Activated naive CD8-positive, alpha-beta T cell treated with anti-CD3 and anti-CD28 coated beads, Interleukin-2, amount 10 ng/mL, durations not matched to agents 7 days and 5 days (primary cell): ENCODE data around the gene CAPN2. TPM values are rescaled to one million over a fixed set of nuclear protein-coding genes. Genes with fewer than 3 reads are reported as not detected.
A peak's percentile ranks its signal among the peaks of the same experiment; 100 is the strongest.
"Not testable (repeated sequence)": the region's sequence is repeated elsewhere in the genome, so short reads cannot be mapped to it uniquely, and the experiment has no call there.

Source experiments
- ATAC-seq: fragments of 150-1000 bp; cut with Tn5 transposase; one replicate; pipeline ENCODE4 v1.10.0; 2021; ENCODE audit warnings: low read depth, moderate library complexity
- POLR2A ChIA-PET: fragments of 350-600 bp; sonication (Branson Sonifier 250); formaldehyde crosslinking; loops from one replicate; lab custom pipeline; 2021; ENCODE audit warnings: antibody characterized with exemption; lab: Charles Lee
- DNase-seq: peaks from one replicate; pipeline ENCODE4 v3.0.0; 2021
- H3K27ac Mint-ChIP-seq: one replicate; pipeline ENCODE4 v1.8.0; 2022; ENCODE audit warnings: mild to moderate bottlenecking, mixed read lengths
- H3K27me3 Mint-ChIP-seq: one replicate; pipeline ENCODE4 v1.8.0; 2022; ENCODE audit warnings: mild to moderate bottlenecking, moderate library complexity, mixed read lengths
- H3K36me3 Mint-ChIP-seq: one replicate; pipeline ENCODE4 v1.8.0; 2021; ENCODE audit warnings: mild to moderate bottlenecking, mixed read lengths
- H3K4me1 Mint-ChIP-seq: one replicate; pipeline ENCODE4 v1.8.0; 2021; ENCODE audit warnings: mixed read lengths
- H3K4me3 Mint-ChIP-seq: one replicate; pipeline ENCODE4 v1.8.0; 2022; ENCODE audit warnings: mild to moderate bottlenecking, moderate library complexity, mixed read lengths
- H3K9me3 Mint-ChIP-seq: one replicate; pipeline ENCODE4 v1.8.0; 2021; ENCODE audit warnings: mixed read lengths
- total RNA-seq, 2 experiments: library from RNA; stranded (reverse); gene quantifications; one replicate each; pipeline ENCODE4 v1.2.3, GENCODE V29; 2021

CAPN2 gene
- total RNA-seq, 2 experiments from 2014 or later, result 169 to 177 TPM

DNA sequence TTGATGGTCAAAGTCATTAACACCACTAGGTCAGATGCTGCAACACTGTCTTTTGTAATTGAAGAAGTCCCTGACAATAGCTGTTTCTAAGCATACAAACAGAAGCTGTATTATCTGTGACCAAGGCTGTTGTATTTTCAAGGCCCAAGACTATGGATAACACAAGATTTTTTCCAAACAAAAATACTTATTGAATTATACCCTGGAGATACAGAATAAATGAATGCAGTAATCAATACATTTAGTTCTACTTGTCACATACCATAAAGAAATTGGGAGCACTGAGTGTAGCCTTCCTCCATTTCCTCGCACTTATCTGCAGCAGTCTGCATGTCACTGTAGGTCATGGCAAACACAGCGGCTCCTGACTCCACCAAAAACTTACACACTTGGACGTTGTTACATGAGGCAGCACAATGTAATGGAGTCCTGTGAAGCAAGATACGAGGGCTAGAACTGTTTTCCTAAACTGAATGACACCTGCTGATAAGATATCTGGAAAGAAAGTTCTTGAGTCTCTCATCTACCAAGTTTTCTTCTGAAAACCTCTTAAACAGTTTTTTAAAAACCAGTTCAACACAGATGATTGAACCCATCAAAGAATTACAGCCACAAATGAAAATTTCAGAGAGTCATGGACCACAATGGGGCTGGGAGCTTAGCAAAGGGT is 76.5 kb downstream of the CAPN2 start:
- Mint-ChIP-seq H3K36me3 (peaks cover 10% of the 10 kb centered on the region), H3K9me3 (no peaks in the 10 kb centered on the region), H3K4me3 (no peak overlapping the region), H3K4me1 (no peaks in the 10 kb centered on the region), H3K27ac (no peak overlapping the region), H3K27me3 (no peaks in the 10 kb centered on the region)
- ATAC-seq (no peak), DNase-seq (no peak)
- POLR2A ChIA-PET, result no interaction called here

DNA sequence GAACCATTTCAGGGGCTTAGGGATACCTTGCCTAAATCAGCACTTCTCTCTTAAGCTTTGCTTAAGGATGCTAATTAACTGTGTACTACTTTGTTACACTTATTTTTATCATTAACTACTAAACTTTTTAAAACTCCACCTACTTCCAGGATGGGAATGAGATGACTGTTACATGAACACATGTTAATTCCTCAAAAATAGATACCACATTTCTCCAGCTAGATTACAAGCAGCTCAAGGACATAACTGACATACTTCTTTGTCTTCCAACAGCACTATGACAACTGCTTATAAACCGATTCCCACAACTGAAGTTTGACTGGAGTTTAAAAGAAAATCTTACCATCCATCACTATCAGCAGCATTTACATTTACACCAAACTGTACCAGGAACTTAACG is 79.7 kb downstream of the CAPN2 start:
- ATAC-seq (no peak), DNase-seq (no peak)
- Mint-ChIP-seq H3K36me3 (peaks cover 9% of the 10 kb centered on the region), H3K27ac (no peak overlapping the region), H3K4me1 (no peaks in the 10 kb centered on the region), H3K9me3 (no peaks in the 10 kb centered on the region), H3K27me3 (no peaks in the 10 kb centered on the region), H3K4me3 (no peak overlapping the region)
- POLR2A ChIA-PET, result no interaction called here

- DNase-seq, result no peak
- Mint-ChIP-seq H3K4me3 (no peak overlapping the region), H3K9me3 (no peaks in the 10 kb centered on the region), H3K4me1 (no peaks in the 10 kb centered on the region), H3K27me3 (no peaks in the 10 kb centered on the region), H3K36me3 (peaks cover 14% of the 10 kb centered on the region), H3K27ac (no peak overlapping the region)
- no peak for ATAC-seq
- POLR2A ChIA-PET, result no interaction called here
These were observed 81.4 kb downstream of the CAPN2 start for GRCh38 chr1:223793716-223794115.

GRCh38 chr1:223794136-223794880 is 82.0 kb downstream of the CAPN2 start:
- ATAC-seq, result no peak
- Mint-ChIP-seq H3K9me3 (no peaks in the 10 kb centered on the region), H3K27me3 (no peaks in the 10 kb centered on the region), H3K4me1 (no peaks in the 10 kb centered on the region), H3K27ac (no peak overlapping the region), H3K36me3 (peaks cover 16% of the 10 kb centered on the region), H3K4me3 (no peak overlapping the region)
- DNase-seq, result no peak
- POLR2A ChIA-PET, result no interaction called here

GRCh38 chr1:223796210-223796609 is 83.9 kb downstream of the CAPN2 start:
- peaks cover 20% of the 10 kb centered on the region for H3K36me3 Mint-ChIP-seq
- no peak overlapping the region for H3K27ac Mint-ChIP-seq
- no peaks in the 10 kb centered on the region for H3K9me3 Mint-ChIP-seq

GRCh38 chr1:223802032-223802431 is 89.7 kb downstream of the CAPN2 start:
- H3K4me1 Mint-ChIP-seq, result no peaks in the 10 kb centered on the region
- no peak overlapping the region for H3K4me3 Mint-ChIP-seq
- ATAC-seq (no peak), DNase-seq (no peak)
- H3K9me3 Mint-ChIP-seq, result no peaks in the 10 kb centered on the region
- H3K27me3 Mint-ChIP-seq, result no peaks in the 10 kb centered on the region
- POLR2A ChIA-PET, result interaction anchor here (0.6 kb wide), 1 partner anchor 18 kb away, joined by 3 read pairs; no protein-coding TSS in a partner anchor
- H3K36me3 Mint-ChIP-seq, result peaks cover 34% of the 10 kb centered on the region
- H3K27ac Mint-ChIP-seq, result no peak overlapping the region

More at GRCh38 chr1:223796210-223796609, 83.9 kb downstream of the CAPN2 start:
- no peak for ATAC-seq
- no peaks in the 10 kb centered on the region for H3K4me1 Mint-ChIP-seq
- DNase-seq, result no peak
- no peak overlapping the region for H3K4me3 Mint-ChIP-seq
- H3K27me3 Mint-ChIP-seq, result no peaks in the 10 kb centered on the region
- POLR2A ChIA-PET, result no interaction called here

DNA sequence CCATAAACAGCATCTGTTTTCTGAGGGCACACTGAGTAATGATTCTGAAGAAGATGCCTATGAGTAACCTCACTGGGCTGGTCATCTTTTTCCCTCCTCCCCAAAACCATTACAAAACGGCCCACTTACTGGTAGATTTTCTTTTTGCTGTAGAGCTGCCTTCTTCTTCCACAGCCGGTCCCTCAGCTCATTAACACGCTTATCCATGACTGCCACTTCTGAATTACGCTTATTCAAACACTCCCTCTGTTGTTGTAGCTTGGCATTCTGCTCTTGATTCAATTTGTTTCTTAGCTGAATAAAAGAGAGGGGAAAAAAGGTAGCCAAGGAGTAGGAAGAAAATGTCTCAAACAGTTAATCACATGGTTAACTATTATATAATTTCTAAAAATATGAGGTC is 90.3 kb downstream of the CAPN2 start:
- peaks cover 1% of the 10 kb centered on the region for H3K9me3 Mint-ChIP-seq
- POLR2A ChIA-PET, result interaction anchor here (0.6 kb wide), 1 partner anchor 19 kb away, joined by 3 read pairs; no protein-coding TSS in a partner anchor
- no peak overlapping the region for H3K4me3 Mint-ChIP-seq
- H3K4me1 Mint-ChIP-seq, result no peaks in the 10 kb centered on the region
- ATAC-seq (no peak), DNase-seq (no peak)
- no peak overlapping the region for H3K27ac Mint-ChIP-seq
- no peaks in the 10 kb centered on the region for H3K27me3 Mint-ChIP-seq
- peaks cover 38% of the 10 kb centered on the region for H3K36me3 Mint-ChIP-seq

DNA sequence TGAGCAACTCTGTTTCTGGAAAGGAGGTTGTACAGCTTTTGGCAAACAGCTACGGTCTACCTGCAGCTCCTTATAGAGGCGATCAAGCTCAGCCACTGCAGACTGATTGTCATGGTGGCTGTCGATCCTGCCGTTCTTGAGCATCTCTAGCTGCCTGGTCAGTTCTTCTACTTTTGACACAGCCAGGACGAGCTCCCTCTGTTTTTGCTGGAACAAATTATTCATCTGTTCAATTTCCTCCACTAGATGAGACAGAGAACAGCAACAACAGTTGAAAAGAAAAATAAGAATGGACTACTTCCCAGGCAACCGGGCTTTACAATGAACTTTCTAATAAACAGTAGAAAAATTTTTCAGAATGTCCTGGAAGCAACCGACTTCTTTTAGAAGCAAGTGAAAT is 90.9 kb downstream of the CAPN2 start:
- Mint-ChIP-seq H3K4me1 (no peaks in the 10 kb centered on the region), H3K36me3 (peaks cover 36% of the 10 kb centered on the region), H3K4me3 (no peak overlapping the region), H3K27ac (no peak overlapping the region), H3K27me3 (no peaks in the 10 kb centered on the region), H3K9me3 (peaks cover 1% of the 10 kb centered on the region)
- DNase-seq (no peak), ATAC-seq (no peak)
- POLR2A ChIA-PET, result no interaction called here

- H3K27me3 Mint-ChIP-seq, DNase-seq, H3K4me3 Mint-ChIP-seq, H3K27ac Mint-ChIP-seq, POLR2A ChIA-PET, ATAC-seq, H3K9me3 Mint-ChIP-seq: not testable (repeated sequence)
- H3K36me3 Mint-ChIP-seq, result peaks cover 35% of the 10 kb centered on the region
- peaks cover 16% of the 10 kb centered on the region for H3K4me1 Mint-ChIP-seq
These were observed 97.6 kb downstream of the CAPN2 start for GRCh38 chr1:223809905-223810304.

DNA sequence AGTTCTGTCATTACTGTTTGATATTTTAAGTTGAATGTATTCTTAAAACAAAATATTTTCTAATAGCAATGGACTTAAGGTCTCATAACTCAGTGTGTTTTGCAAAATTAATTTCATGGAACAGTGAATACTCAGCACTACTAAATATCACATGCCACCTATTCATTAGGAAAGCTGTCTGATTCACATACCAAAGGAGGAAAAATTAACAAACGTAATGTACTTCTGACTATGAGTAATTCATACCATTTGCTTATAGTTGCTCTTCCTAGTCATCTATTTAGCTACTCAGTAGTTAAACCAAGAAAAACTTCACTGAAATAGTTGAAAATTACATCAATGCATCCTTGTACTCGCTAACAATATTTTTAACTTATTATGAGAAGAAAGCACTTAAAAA is 98.2 kb downstream of the CAPN2 start:
- POLR2A ChIA-PET, result no interaction called here
- no peak for DNase-seq
- Mint-ChIP-seq H3K9me3 (peaks cover 1% of the 10 kb centered on the region), H3K27ac (no peak overlapping the region), H3K4me1 (peaks cover 16% of the 10 kb centered on the region), H3K36me3 (peaks cover 35% of the 10 kb centered on the region), H3K27me3 (no peaks in the 10 kb centered on the region), H3K4me3 (no peak overlapping the region)
- ATAC-seq, result no peak

GRCh38 chr1:223811634-223812101 is 99.3 kb downstream of the CAPN2 start:
- POLR2A ChIA-PET, result interaction anchor here (1.2 kb wide), 1 partner anchor 35 kb away, joined by 9 read pairs; no protein-coding TSS in a partner anchor
- peaks cover 1% of the 10 kb centered on the region for H3K9me3 Mint-ChIP-seq
- H3K27me3 Mint-ChIP-seq, result no peaks in the 10 kb centered on the region
- peaks cover 26% of the 10 kb centered on the region for H3K36me3 Mint-ChIP-seq
- peaks cover 18% of the 10 kb centered on the region for H3K4me1 Mint-ChIP-seq
- DNase-seq, result no peak
- H3K4me3 Mint-ChIP-seq, result no peak overlapping the region
- no peak for ATAC-seq
- H3K27ac Mint-ChIP-seq, result no peak overlapping the region

DNA sequence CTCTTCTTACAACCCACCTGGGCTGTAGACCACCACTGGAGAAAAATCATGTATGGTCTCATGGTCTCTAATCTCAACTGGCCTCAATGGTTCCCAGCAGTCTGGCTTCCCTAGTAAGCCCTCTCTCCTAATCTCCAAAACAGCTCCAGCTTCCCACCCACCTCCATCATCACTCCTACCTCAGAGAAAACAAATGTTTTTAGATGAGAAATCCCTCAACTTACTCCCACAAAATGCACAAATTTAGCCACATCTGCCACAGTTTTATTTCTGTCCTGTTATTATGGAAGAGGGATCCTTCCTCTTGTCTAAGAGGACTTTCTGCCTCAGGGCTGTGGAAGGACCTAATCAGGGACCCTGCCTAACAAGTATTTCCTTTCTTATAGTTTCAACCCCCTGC is 101.3 kb downstream of the CAPN2 start:
- H3K36me3 Mint-ChIP-seq, result peaks cover 18% of the 10 kb centered on the region
- H3K4me1 Mint-ChIP-seq, result peaks cover 18% of the 10 kb centered on the region
- DNase-seq, result no peak
- no peak overlapping the region for H3K27ac Mint-ChIP-seq
- no peaks in the 10 kb centered on the region for H3K9me3 Mint-ChIP-seq
- POLR2A ChIA-PET, result no interaction called here
- H3K4me3 Mint-ChIP-seq, result no peak overlapping the region
- ATAC-seq, result no peak
- no peaks in the 10 kb centered on the region for H3K27me3 Mint-ChIP-seq

DNA sequence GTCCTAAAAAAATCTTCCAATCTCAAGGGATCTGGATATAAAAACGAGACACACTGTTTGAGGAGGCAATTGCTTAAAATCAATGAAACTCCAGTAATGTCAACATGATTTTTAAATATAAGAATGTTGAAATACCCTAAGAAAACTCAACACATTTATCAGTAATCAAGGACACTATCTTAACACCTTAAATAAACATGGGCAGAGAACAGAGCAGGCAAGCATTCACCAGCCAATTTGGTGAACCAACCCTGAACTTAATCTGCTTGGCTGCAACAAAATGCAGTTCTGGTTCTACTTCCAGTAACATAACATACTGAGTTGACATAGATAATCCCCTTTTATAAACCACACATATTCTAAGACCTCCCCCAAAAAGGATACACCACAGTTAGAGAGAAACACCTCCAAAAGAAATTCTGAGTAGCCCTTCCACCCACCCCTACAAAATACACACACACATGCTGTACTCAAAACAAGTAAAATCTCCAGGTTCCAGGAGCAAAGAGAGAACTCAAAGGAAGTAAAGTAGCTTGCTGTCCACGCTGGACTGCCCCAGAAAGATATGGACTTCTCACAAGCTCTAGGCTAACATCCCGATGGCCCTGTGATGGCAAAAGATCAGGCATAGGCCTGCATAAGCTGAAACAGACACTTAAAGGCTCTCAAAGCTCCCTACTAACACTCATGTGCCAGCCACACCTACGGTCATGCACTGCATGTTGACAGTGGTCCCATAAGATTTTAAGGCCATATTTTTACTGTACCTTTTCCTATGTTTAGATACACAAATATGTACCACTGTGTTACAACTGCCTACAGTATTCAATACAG is 102.9 kb downstream of the CAPN2 start:
- no peaks in the 10 kb centered on the region for H3K9me3 Mint-ChIP-seq
- H3K4me1 Mint-ChIP-seq, result peaks cover 18% of the 10 kb centered on the region
- H3K36me3 Mint-ChIP-seq, result peaks cover 22% of the 10 kb centered on the region
- H3K27ac Mint-ChIP-seq, result peak overlapping the region; percentile 2
- ATAC-seq, result no peak
- no peak overlapping the region for H3K4me3 Mint-ChIP-seq
- DNase-seq, result no peak
- POLR2A ChIA-PET, result no interaction called here
- no peaks in the 10 kb centered on the region for H3K27me3 Mint-ChIP-seq
